Karpas-422 (cell line): ENCODE data around the gene CLK2. TPM values are rescaled to one million over a fixed set of nuclear protein-coding genes. Genes with fewer than 3 reads are reported as not detected.

Experiments
- total RNA-seq: library from RNA; depleted of rRNA; stranded (reverse); fragments of >200 nt; shearing (Covaris generic); gene quantifications from 2 replicates; pipeline ENCODE4 v1.2.3, GENCODE V29; 2014; ENCODE audit warnings: low replicate concordance; rRNA removed

CLK2 gene
- total RNA-seq, 1 experiment from 2014 or later, result 78.7 TPM

Other genes with a start within 250 kb of the CLK2 start
- gene DCST2, start 239.7 kb downstream of the CLK2 start, total RNA-seq, result 1.3 and 3.5 TPM in 2 replicates
- not detected in 2 replicates for gene DCST1, start 239.7 kb downstream of the CLK2 start, total RNA-seq
- gene ADAM15, start 222.2 kb downstream of the CLK2 start, total RNA-seq, result 33.6 and 50.0 TPM in 2 replicates
- 10.4 and 14.5 TPM in 2 replicates for gene EFNA4, start 209.8 kb downstream of the CLK2 start, total RNA-seq
- gene EFNA3, start 194.7 kb downstream of the CLK2 start, total RNA-seq, result 12.2 and 15.7 TPM in 2 replicates
- gene EFNA1, start 145.6 kb downstream of the CLK2 start, total RNA-seq, result not detected in 2 replicates
- gene SLC50A1, start 137.7 kb downstream of the CLK2 start, total RNA-seq, result 47.8 and 56.5 TPM in 2 replicates
- 22.2 and 33.2 TPM in 2 replicates for gene DPM3, start 133.0 kb downstream of the CLK2 start, total RNA-seq
- gene KRTCAP2, start 100.2 kb downstream of the CLK2 start, total RNA-seq, result 237 and 400 TPM in 2 replicates
- 5.1 and 19.2 TPM in 2 replicates for gene TRIM46, start 99.7 kb downstream of the CLK2 start, total RNA-seq
- 11.9 and 18.7 TPM in 2 replicates for gene THBS3, start 65.6 kb downstream of the CLK2 start, total RNA-seq
- 49.5 and 56.9 TPM in 2 replicates for gene MTX1, start 64.8 kb downstream of the CLK2 start, total RNA-seq
- 20.7 and 30.6 TPM in 2 replicates for gene ENTREP3, start 18.0 kb downstream of the CLK2 start, total RNA-seq
- gene SCAMP3, start 11.1 kb downstream of the CLK2 start, total RNA-seq, result 69.7 and 73.5 TPM in 2 replicates
- gene HCN3, start 4.0 kb upstream of the CLK2 start, total RNA-seq, result 5.9 and 6.3 TPM in 2 replicates
- not detected in 2 replicates for gene PKLR, start 27.9 kb upstream of the CLK2 start, total RNA-seq
- gene FDPS, start 35.4 kb upstream of the CLK2 start, total RNA-seq, result 298 and 377 TPM in 2 replicates
- gene RUSC1, start 47.4 kb upstream of the CLK2 start, total RNA-seq, result 8.3 and 9.2 TPM in 2 replicates